GM12878 (cell line): ENCODE results near the gene JMJD4. TPM values are rescaled to one million over a fixed set of nuclear protein-coding genes. Genes with fewer than 3 reads are reported as not detected.
A peak's percentile ranks its signal among the peaks of the same experiment; 100 is the strongest.

Experiments used
- ATAC-seq: fragments of 200-7000 bp; cut with Tn5 transposase; 3 replicates; pipeline ENCODE4 v1.9.1; 2020; ENCODE audit warnings: mild to moderate bottlenecking, moderate library complexity
- BruUV-seq: library from RNA; stranded (reverse); fragments of 400-500 nt; replicated peaks from 2 replicates; lab custom pipeline; 2021; lab: Mats Ljungman, UMichigan
- CTCF ChIA-PET: fragments of 300-600 bp; sonication (Branson Sonifier 250); formaldehyde crosslinking; extraction: SDS; loops from one replicate; lab custom pipeline; 2021; ENCODE audit warnings: inconsistent platforms; lab: Yijun Ruan, JAX
- POLR2A ChIA-PET: fragments of 350-600 bp; formaldehyde crosslinking; extraction: SDS; loops from one replicate; lab custom pipeline; 2021; ENCODE audit warnings: inconsistent platforms; lab: Charles Lee
- RAD21 ChIA-PET: fragments of 300-600 bp; sonication (Branson Sonifier 250); formaldehyde crosslinking; loops from one replicate; lab custom pipeline; 2023; ENCODE audit warnings: antibody characterized with exemption; ENCODE audit not compliant: unreplicated experiment; lab: Charles Lee
- SMC1A ChIA-PET: fragments of 300-600 bp; sonication (Branson Sonifier 250); formaldehyde crosslinking; loops from one replicate; lab custom pipeline; 2023; ENCODE audit not compliant: unreplicated experiment, uncharacterized antibody; lab: Charles Lee
- DNase-seq: peaks from one replicate; pipeline ENCODE4 v3.0.0-alpha.2; 2011; ENCODE audit warnings: low read depth, low spot score
- FAIRE-seq: peaks from 3 replicates; lab custom pipeline; 2011; peaks lifted over from hg19 to GRCh38; lab: Jason Lieb, UNC
- H2AFZ ChIP-seq: 2 replicates; pipeline ENCODE4 v1.6.0; 2011; ENCODE audit warnings: low read depth, low read length, control low read depth; ENCODE audit not compliant: control insufficient read depth
- H3K27ac ChIP-seq: 2 replicates; pipeline ENCODE4 v1.5.1; 2011; ENCODE audit warnings: control low read depth; ENCODE audit not compliant: control insufficient read depth, insufficient read depth
- H3K27me3 ChIP-seq, 2 experiments: replicated peaks in 1 of 2; 2 replicates each; pipeline versions ENCODE4 v1.6.0 to v1.6.1; 2011; ENCODE audit warnings: low read length in 1 of 2; ENCODE audit not compliant: control insufficient read depth in 2 of 2, insufficient read depth in 2 of 2
- H3K36me3 ChIP-seq, 2 experiments: 2 replicates each; pipeline ENCODE4 v1.5.1; 2011; ENCODE audit warnings: low read length in 1 of 2; ENCODE audit not compliant: control insufficient read depth in 2 of 2, insufficient read depth in 2 of 2
- H3K4me1 ChIP-seq: 2 replicates; pipeline ENCODE4 v1.6.1; 2011; ENCODE audit warnings: mild to moderate bottlenecking, low read length, moderate library complexity, mixed read lengths; ENCODE audit not compliant: control insufficient read depth, insufficient read depth
- H3K4me2 ChIP-seq: 2 replicates; pipeline ENCODE4 v1.6.0; 2011; ENCODE audit warnings: control low read depth; ENCODE audit not compliant: control insufficient read depth, insufficient read depth
- H3K4me3 ChIP-seq: fragments of 200-600 bp; sonication (generic); 2 replicates; pipeline ENCODE4 v1.5.1; 2016
- H3K79me2 ChIP-seq: 2 replicates; pipeline ENCODE4 v1.6.0; 2011; ENCODE audit warnings: low read length; ENCODE audit not compliant: control insufficient read depth, insufficient read depth
- H3K9ac ChIP-seq: 2 replicates; pipeline ENCODE4 v1.8.0; 2011; ENCODE audit warnings: low read length, control low read depth, mixed read lengths; ENCODE audit not compliant: control insufficient read depth, insufficient read depth
- H3K9me3 ChIP-seq: replicated peaks from 3 replicates; pipeline ENCODE4 v1.5.1; 2011; ENCODE audit warnings: mild to moderate bottlenecking, low read length; ENCODE audit not compliant: control insufficient read depth, insufficient read depth
- H4K20me1 ChIP-seq: 2 replicates; pipeline ENCODE4 v1.6.0; 2011; ENCODE audit not compliant: control insufficient read depth, insufficient read depth
- CBFB ChIP-seq: IDR thresholded peaks from 2 replicates; pipeline ENCODE4 v1.6.1; 2016; ENCODE audit warnings: antibody characterized with exemption, low read depth
- EGR1 ChIP-seq, 2 experiments: IDR thresholded peaks; 1 replicate in 1 of 2; 2 replicates in 1 of 2; pipeline ENCODE4 v1.6.1; 2011 to 2012; ENCODE audit warnings: low read depth in 2 of 2, low read length in 2 of 2, borderline replicate concordance in 1 of 2, mild to moderate bottlenecking in 1 of 2, moderate library complexity in 1 of 2
- ESRRA ChIP-seq: IDR thresholded peaks from 2 replicates; pipeline ENCODE4 v1.6.1; 2012; ENCODE audit warnings: mild to moderate bottlenecking, low read length, improper control_type of control experiment
- ETV6 ChIP-seq, 2 experiments: fragments of 450-650 bp in 1 of 2; IDR thresholded peaks in 1 of 2; conservative IDR thresholded peaks in 1 of 2; 2 replicates each; pipeline ENCODE4 v1.6.1; 2014; ENCODE audit warnings: antibody characterized with exemption in 1 of 2, borderline replicate concordance in 1 of 2, low read depth in 1 of 2, mild to moderate bottlenecking in 1 of 2, moderate library complexity in 1 of 2
- IKZF1 ChIP-seq: fragments of 450-650 bp; conservative IDR thresholded peaks from 2 replicates; pipeline ENCODE4 v1.6.1; 2017; ENCODE audit warnings: antibody characterized with exemption, mild to moderate bottlenecking
- NFYB ChIP-seq: IDR thresholded peaks from 2 replicates; pipeline ENCODE4 v1.6.1; 2011; ENCODE audit warnings: low read depth, mild to moderate bottlenecking, low read length, improper control_type of control experiment, moderate library complexity; ENCODE audit not compliant: insufficient read depth
- NR2F1 ChIP-seq: fragments of 450-650 bp; conservative IDR thresholded peaks from 2 replicates; pipeline ENCODE4 v1.6.1; 2017; ENCODE audit warnings: mild to moderate bottlenecking
- PBX3 ChIP-seq: IDR thresholded peaks from 2 replicates; pipeline ENCODE4 v1.6.1; 2011; ENCODE audit warnings: mild to moderate bottlenecking, low read depth, low read length, moderate library complexity; ENCODE audit not compliant: insufficient replicate concordance
- RELA ChIP-seq: fragments of 450-650 bp; IDR thresholded peaks from 2 replicates; pipeline ENCODE4 v1.8.0; 2014; ENCODE audit warnings: borderline replicate concordance; ENCODE audit not compliant: partially characterized antibody
- REST ChIP-seq: IDR thresholded peaks from 2 replicates; pipeline ENCODE4 v1.6.1; 2012; ENCODE audit warnings: mild to moderate bottlenecking, low read depth, low read length
- SIX5 ChIP-seq: IDR thresholded peaks from 2 replicates; pipeline ENCODE4 v1.6.1; 2011; ENCODE audit warnings: mild to moderate bottlenecking, low read depth, low read length, moderate library complexity; ENCODE audit not compliant: severe bottlenecking
- SMARCA5 ChIP-seq: fragments of 450-650 bp; IDR thresholded peaks from 2 replicates; pipeline ENCODE4 v1.6.1; 2017; ENCODE audit warnings: mild to moderate bottlenecking
- SUPT20H ChIP-seq: IDR thresholded peaks from 2 replicates; pipeline ENCODE4 v1.6.1; 2011; ENCODE audit warnings: low read depth, mild to moderate bottlenecking, low read length, moderate library complexity, borderline replicate concordance; ENCODE audit not compliant: control insufficient read depth
- WGBS: methylation state at CpG from one replicate; pipeline ENCODE4 v1.1.6; 2016; ENCODE audit warnings: low lambda C conversion rate; ENCODE audit not compliant: insufficient replicate concordance, insufficient coverage; ENCODE audit errors: missing lambda C conversion rate; 5-methylcytosine and 5-hydroxymethylcytosine counted together
- in situ Hi-C: fragments of 300-500 bp; cut with MboI; formaldehyde crosslinking; loops from 9 replicates; pipeline ENCODE4 v1.14.3; 2018; ENCODE audit warnings: mixed read lengths
- intact Hi-C: fragments of 100-400 bp; cut with micrococcal nuclease; formaldehyde crosslinking; loops from one replicate; pipeline ENCODE4 v1.14.2; 2022; ENCODE audit not compliant: unreplicated experiment
- polyA plus RNA-seq, 11 experiments: library from polyadenylated mRNA; depleted of rRNA in 4 of 11; unstranded in 6 of 11; stranded (reverse) in 5 of 11; fragments of >200 nt; fragmentation: Nextera tagmentation in 4 of 11; fragmentation: Illumina TruSeq in 1 of 11; extraction: Ambion mirVana in 4 of 11; extraction: Trizol in 1 of 11; gene quantifications; 1 replicate in 1 of 11; 2 replicates in 10 of 11; pipeline versions ENCODE4 v1.2.1 to v1.2.3, GENCODE V29; 2011 to 2016; ENCODE audit warnings: inconsistent platforms in 2 of 11, missing spikeins in 2 of 11, low read depth in 1 of 11
- total RNA-seq, 4 experiments: library from RNA; depleted of rRNA in 3 of 4; stranded (reverse); fragments of >200 nt in 3 of 4; fragmentation: Illumina TruSeq in 1 of 4; extraction: Trizol in 1 of 4; gene quantifications; 2 replicates each; pipeline versions ENCODE4 v1.2.1 to v1.2.3, GENCODE V29; 2013 to 2021

The JMJD4 gene
- total and polyA plus RNA-seq, 10 of the 15 experiments (the other 5 are each of a cell fraction or from before 2014, with no cell fraction given) = 0.89 to 38.3 (median 18.4) TPM

DNA sequence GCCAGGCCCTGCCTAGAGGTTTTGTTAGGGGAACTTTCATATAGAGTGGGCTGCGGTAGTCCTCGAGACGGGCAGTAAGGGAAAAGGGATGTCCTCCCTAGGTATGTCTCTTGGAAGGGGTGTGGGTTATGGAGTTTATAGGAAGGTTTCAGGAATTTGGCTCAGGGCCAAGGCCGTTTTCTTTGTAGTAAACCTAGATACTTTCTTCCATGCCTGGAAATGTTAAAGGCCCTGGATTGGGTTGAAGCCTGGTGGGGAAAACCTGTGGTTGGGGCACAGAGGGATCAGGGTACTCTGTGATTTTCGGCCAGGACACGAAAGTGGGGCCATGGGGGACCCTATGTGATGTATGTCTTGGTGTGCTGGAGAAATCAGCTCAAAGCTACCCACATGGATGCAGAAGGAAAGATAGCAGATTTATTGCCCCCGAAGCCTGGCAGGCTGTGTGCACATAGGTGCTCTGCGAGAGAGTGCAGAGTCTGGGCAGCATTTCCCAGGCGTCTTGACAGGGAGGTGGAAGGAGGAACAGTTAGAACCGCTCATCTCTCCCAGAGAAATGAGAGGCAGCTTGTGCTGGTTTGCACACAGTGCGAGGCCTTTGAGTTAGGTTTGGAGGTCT lies 1.8 kb upstream of the JMJD4 start:
- Histone ChIP-seq H3K9me3 (no peaks in the 10 kb centered on the region), H3K4me3 (no peak overlapping the region), H3K36me3 (peaks cover 0 to 6% of the 10 kb centered on the region in 2 experiments; a peak in 3 of 4 replicates), H2AFZ (no peak overlapping the region), H3K9ac (no peak overlapping the region), H3K27me3 (no peaks in the 10 kb centered on the region), H4K20me1 (no peaks in the 10 kb centered on the region), H3K4me2 (peak overlapping the region; percentile 45), H3K27ac (no peak overlapping the region), H3K79me2 (peaks cover 33% of the 10 kb centered on the region), H3K4me1 (peaks cover 3% of the 10 kb centered on the region; the same call in 1 of the 2 replicates)
- TF ChIP-seq SMARCA5 (no peak), CBFB (no peak), IKZF1 (no peak), SUPT20H (no peak), NR2F1 (no peak), REST (no peak), NFYB (no peak), ESRRA (no peak), ETV6 (conservative IDR thresholded peaks at IDR 0.05 in 1 of 2, IDR thresholded peaks at IDR 0.05 in 1 of 2; ENCODE audit: borderline replicate concordance in 1 of 2, low read depth in 1 of 2) (no peak), EGR1 (IDR thresholded peaks at IDR 0.05; ENCODE audit: borderline replicate concordance in 1 of 2, low read depth in 2 of 2, low read length in 2 of 2) (no peak), SIX5 (no peak), RELA (no peak), PBX3 (no peak)
- POLR2A ChIA-PET = interaction anchor here (0.6 kb wide), 1 partner anchor 976 kb away, joined by 8 read pairs; no protein-coding TSS in a partner anchor
- FAIRE-seq = no peak
- intact Hi-C loops = loop anchor here (10.0 kb wide), 1 partner anchor 48 kb away; no protein-coding TSS in a partner anchor
- in situ Hi-C loops = no loop called here
- SMC1A ChIA-PET = no interaction called here
- no peak for DNase-seq
- TSS peak; percentile 51 for BruUV-seq
- RAD21 ChIA-PET = no interaction called here
- WGBS = 88% methylated on average over 11 of the region's 11 CpGs
- CTCF ChIA-PET = no interaction called here
- no peak for ATAC-seq
